Cortex of kidney (tissue), 1 donor: Measurements from ENCODE around the gene ADAMTSL3.

ENCODE experiments used
- DNase-seq: peaks from one replicate; lab custom pipeline; 2025; lab: John Stamatoyannopoulos, UW

The ADAMTSL3 gene

DNA sequence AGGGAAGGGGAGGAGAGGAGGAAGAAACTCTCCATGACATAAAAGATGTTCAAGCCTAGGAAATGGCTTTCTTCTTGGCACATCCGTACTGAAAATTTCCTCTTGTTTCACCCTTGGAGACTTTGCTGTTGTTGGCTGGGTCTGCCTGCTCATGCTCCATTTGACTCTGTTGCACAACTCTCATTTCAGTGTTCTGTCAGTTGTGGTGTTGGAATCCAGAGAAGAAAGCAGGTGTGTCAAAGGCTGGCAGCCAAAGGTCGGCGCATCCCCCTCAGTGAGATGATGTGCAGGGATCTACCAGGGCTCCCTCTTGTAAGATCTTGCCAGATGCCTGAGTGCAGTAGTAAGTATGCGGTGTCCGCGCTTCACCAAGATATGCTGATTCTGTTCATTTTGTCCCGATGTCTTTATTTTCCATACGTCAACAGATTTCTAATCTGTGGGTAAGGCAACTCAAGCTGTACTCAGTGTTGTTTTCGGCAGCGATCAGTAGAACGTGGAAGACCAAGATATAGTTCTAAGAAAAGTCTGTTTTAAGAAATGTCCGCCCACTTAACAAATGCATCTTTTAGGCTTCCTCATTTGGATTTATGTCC, 316.5 kb downstream of the ADAMTSL3 start:
- DNase-seq: no peak

DNA sequence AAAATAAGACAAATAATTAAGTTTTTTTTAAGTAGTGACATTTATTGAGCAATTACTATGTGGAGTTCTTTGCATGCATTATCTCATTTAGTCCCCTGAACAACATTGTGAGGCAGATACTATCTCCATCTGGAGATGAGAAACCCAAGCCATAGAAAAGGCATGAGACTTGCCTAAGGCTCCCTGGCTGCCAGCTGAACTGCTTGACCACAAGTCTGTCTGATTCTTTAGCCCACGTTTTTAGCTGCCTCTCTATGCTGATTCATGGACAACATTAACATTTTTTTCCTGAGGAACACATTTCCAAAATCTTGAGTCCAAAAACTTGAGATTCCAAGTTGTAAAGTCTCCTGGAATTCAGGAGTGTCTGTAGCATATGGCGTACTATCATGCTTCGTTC, 318.1 kb downstream of the ADAMTSL3 start:
- no peak for DNase-seq

DNA sequence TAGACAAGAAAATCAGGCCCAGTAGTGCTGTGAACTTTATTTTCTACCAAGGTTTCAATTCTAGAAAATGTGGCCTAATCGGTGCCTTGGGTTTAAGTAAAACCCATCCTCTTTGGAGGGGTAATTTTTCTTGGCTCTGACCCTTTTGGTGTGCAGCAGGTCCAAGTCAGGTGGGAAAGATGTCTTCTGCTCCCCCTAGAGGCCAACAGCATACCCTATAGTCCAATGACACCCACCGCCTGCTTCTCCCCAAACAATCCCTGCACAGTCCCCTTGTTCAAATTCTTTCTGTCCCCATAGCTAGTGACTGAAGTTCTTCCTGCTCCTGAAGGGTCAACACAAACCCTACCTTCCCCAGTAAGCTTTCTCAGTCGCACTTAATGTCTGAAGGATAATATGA, 319.9 kb downstream of the ADAMTSL3 start:
- DNase-seq: no peak

DNA sequence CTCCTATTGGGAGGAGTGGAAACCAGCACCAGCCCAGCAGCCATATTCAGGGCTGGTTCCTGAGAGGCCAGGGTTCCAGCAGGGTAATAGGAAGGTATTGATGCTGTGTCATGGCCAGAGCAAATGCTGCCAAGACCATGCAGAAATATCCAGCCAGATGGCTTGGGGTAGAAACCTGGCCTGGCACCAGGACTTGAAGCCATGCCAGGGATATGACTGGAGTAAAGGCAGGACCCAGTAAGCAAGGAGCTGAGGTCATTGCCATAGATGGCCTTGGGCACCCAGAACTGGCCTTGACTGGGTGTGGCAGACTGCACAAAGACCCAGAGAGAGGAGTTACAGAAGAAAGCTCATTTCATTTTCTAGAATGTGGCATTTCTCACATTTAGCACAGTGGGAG, 324.1 kb downstream of the ADAMTSL3 start:
- no peak for DNase-seq

DNA sequence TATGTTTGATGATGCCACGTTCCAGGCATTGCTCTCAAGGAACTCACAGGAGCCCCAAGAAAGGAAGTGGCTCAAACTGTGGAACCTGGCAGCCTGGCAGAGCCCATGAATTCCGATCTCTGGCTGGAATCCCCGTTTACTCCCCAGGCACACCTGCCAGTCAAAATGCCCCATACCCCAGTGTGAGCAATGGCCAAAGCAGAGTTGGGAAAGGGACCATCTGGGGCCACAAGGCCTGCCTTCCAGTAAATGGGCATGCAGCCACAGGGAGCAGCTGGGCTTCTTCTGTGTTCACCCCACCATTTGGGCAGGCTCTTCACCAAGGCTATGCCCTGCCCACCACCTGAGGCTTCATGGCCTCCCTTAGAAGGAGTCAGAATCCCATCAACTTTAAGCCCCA, 324.7 kb downstream of the ADAMTSL3 start:
- DNase-seq: no peak

DNA sequence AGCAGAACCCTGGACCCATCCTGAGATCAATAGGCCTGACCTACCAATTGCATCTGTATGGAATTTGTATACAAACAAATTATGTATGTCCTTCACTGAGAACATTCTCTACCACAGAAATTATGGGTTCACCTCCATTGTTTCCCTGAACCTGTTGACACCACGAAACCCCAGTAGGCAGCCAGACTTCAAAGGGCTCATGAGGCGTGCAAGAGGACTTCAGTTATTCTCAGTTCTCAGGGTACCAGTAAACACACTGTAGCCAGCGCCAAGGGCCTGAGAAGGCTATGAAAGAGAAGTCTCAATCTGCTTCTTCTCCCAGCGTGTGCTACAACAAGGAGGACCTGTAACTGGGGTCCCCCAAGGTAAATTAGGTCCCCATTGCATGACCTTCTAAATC, 326.7 kb downstream of the ADAMTSL3 start:
- no peak for DNase-seq

DNA sequence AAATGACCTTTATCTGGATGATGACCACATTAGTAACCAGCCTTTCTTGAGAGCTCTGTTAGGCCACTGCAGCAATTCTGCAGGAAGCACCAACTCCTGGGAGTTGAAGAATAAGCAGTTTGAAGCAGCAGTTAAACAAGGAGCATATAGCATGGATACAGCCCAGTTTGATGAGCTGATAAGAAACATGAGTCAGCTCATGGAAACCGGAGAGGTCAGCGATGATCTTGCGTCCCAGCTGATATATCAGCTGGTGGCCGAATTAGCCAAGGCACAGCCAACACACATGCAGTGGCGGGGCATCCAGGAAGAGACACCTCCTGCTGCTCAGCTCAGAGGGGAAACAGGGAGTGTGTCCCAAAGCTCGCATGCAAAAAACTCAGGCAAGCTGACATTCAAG, 328.8 kb downstream of the ADAMTSL3 start:
- DNase-seq: no peak

DNA sequence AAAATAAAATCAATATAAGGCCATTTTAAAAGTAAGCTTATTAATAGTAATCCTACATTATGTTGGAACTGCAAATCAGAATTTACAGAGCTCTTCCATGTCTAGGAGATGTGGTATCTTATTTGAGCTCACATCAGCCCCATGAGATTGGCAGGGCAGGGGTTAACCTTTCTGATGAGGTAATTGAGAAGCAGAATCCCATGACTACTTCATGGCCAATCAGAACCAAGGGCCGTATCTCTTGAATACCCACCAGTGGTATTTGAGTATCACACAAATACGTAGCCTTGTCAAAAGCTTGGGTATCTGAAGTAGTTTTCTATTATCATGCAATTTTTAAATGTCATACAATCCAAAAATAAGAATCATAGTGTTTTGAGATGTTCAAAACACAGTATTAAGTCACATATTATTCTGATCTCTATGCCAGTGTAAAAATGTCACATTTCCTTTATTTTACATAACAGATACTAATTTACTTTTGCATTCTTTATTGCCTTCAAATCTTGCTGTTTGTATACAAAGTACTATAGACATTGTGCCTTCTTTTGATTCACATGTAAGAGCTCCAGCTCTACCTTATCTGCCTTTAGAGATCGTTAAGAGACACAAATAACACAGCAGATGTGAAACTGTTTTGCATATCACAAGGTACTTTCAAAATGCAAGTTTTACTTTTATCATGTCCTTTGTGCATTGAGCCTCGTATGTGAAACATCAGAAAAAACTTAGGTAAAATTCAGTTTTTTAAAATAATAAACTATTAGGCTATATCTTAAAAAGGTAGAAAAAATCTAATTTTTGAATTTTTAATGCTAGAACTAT, 329.9 kb downstream of the ADAMTSL3 start:
- DNase-seq: no peak

DNA sequence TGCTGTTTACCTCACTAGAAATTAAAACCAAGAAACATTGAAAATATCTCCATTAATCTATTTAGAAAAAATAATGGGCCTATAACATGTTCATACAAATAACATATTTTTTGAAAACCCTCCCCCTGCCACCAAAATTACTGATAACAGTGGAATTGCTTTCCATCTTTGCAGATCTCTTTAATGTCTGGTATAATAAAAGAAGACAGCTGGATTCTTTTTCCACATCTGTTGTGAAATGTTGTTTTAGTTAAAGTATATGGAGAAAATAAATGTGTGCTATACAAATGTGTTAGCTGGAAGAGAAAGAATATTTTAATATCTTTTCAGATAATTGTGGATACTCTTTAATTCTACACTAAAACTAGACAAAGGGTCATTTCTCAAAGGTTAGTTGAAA, 330.7 kb downstream of the ADAMTSL3 start:
- no peak for DNase-seq

DNA sequence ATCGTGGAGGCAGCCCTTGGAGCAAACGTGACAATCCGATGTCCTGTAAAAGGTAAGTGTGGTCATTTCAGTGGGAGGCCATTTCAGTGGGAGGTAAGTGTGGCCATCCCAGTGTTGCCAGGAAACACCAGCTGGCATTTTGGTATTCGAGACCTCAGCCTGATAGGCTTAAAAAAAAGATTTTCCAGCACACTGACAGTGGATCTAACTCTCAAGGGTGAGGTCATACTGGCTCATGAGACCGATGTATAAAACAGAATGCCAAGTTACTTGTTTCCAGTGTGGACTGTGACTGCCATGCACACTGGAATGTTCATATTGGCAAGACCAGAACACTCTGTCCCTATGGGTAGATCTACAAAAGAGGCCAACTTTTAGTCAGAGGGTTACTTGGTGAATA, 337.2 kb downstream of the ADAMTSL3 start:
- no peak for DNase-seq

DNA sequence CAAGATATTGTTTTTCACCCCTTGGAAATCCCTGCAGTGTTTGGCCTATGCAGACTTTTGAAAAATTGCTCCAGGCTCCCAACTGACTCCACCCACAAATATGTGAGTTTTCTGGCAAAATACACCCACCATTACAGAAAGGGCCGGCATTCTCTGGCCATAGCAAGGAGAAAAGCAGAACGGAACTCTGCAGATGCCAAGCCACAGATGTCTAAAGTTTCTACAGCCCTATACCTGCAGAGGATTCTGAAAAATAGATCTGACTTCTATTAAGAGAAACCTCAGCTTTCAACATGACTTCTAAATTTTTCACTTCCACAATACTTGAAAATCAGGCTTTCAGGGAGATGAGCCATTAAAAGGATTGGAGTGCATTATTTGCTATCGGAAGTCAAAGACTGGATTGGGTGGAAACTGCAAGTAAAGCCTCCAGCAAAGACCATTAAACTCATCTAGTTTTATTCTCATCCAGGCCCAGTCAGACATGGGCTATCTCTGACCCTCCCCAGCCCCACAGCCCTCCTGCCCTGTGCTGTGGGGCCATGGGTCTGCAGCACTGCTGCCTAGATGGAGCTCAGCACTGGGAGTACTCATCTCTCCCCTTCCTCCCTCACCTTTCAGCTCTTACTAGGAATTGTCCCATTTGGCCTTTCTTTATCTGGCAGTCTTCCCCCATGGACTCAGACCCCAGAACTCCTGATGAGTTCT, 338.6 kb downstream of the ADAMTSL3 start:
- no peak for DNase-seq

DNA sequence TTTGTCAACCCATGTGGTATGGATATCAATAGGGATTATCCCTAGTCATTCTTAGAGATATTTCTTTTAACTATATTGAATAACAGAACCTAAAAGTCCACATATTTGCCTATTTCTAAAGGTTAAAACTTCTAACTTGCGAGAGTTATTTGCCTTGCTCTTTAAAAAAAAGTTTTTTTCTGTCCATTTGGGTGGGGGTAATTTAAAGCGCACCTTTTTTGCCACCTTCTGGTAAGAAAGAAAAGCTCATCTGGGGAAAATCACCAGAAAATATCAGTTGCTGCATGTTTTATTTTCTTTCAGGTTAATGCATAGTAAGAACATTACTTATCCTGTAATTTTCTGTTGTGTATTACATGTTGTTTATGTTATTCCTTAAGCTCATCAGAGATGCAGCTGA, 339.7 kb downstream of the ADAMTSL3 start:
- no peak for DNase-seq

DNA sequence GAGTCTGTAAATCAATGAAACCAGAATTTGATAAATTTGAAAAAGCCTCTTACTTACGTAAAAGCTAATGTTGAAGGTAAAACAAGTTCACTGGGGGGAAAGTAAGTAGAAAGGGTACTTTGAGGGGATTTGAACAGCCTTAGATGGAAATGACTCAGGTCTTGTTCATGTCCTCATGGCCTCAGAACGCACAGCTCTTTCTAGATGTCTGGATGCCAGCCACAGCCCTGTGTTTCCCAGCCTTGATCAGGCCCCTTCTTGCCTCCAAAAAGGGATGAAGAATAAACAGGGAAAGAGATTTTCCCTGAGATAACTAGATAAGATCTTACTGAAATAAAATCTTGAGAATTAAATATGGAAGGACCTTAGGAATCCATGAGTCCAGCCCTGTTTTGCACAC, 344.6 kb downstream of the ADAMTSL3 start:
- no peak for DNase-seq

DNA sequence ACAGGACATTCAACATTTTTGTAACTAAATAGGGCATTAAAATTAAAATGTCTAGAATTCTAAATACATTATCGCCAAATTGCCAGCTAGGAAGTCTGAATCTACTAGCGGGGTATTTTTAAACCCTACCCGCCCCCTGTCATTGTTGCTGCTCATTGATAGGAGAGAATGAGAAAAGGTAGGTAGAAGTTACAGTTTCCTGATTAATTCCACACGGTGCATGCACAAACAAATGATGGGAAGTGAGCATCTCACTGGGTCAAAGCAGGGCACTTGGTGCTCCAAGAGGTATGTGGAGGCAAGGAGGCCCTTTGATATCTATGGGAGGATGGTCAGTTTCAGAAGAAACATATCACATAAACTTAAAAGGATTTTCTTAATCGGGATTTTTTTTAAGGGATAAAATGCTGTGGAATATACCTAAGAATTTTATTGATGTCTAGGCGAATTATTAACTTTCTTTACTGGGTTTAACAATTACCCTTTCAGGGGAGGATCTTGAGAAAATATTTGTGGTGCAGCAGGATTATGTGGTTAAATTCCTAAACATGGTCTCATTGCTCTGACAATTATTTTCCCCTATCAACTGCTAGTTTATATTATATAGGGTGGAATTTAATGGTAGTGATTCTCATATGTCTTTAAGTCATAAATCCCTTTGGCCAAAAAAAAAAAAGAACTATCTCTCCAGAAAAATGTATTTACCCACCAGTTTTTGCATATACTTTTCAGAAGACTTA, 345.6 kb downstream of the ADAMTSL3 start:
- no peak for DNase-seq

DNA sequence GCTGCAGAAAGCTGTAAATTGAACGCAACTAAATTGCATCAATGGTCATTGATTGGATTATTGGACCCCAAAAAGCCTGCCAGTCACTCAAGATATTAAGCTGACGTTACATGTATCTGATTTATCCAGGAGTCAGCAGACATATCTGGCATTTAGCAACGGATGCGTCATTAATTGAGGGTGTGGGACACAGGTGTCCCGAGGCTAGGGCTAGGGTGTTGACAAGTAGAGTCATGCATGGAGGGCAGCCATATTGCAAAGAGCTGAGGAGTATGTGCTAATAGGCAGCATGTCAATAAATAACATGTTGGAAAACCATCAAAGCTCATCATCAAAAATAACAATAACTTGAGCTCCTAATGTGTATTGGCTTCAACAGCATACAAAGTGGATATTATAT, 347.1 kb downstream of the ADAMTSL3 start:
- no peak for DNase-seq

DNA sequence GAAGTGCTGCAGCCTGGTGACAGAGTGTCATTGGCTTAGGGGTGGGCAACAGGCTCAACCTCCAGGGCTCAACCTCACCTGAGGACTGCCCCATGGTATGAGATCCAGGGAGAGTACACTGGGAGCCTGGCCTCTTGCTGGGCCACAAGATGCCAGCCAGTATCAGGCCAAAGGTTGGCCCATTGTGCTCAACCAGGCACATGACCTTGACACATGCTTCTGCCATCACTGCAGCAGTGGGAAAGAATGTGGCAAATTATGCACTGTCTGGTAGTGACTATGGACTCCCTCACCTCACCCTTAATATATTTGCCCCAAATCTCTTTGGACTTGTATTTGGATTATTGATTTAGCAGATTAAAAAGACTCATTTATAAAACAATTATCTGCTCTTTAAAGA, 347.7 kb downstream of the ADAMTSL3 start:
- DNase-seq: no peak

DNA sequence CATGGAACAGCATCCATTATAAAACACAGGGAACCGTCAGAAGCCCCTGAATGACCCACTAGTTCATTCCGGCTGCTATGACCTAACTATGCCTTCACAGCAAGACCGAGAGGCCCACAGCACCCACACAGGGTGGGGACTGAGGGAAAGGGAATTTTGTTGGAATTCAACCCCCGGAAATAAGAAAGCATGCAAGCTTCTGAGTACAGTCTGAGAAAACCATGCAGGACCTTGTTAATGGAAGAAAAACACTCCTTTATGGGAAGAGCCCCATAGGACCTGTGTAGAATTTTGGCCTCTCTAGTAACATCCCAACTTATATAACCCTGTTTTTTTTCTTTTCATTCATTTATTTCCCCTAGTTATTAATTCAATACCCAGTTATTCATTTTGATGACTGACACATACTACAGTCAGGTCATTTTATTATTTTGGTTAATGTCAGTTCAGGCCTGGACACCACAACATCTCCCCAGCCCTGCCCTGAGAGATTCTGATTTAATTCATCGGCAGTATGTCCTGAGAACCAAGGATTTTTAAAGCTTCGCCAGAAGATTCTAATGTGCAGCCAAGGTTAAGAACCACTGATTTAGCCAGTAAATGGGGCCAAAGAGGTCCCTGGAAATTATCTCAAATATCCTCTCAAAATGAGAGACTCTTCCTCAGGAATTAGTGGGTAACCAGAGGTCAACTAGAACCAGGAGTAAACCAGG, 350.0 kb downstream of the ADAMTSL3 start:
- DNase-seq: no peak

DNA sequence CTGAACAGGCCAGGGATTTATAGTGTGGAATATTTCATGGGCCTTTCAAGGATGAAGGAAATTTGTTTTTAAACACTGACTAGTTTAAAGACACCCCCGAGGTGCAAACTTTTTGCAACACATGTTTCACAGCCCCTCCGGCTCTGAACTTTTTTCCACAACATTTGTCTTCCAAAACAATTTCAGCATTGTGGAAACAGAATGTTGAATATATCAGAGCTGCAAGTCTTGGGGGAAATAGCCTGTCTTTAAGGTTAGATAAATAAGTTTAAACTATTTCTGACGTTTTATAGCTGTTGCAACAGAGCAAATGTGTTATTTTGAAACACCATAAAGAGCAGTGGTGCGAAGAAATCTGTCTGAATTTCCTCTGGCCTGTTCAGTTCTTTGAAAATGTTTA, 352.5 kb downstream of the ADAMTSL3 start:
- DNase-seq: no peak

DNA sequence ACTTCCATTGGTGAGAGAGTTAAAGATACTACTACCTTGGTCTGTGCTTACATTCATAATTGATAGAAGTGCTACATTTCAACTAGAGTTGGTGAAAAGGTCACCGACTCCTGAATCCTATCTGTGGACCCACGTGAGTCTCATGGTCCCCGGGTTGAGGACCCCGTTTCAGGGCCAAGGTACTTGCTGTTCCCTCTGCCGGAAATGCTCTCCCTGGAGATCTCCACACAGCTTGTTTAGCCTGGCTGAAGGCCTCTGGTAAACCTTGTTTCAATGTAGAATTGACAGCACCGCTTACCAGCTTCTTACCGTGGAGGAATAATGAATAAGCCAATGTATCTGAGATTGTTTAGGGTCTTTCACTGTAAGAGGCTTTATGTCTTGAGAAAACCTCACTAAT, 355.7 kb downstream of the ADAMTSL3 start:
- no peak for DNase-seq

DNA sequence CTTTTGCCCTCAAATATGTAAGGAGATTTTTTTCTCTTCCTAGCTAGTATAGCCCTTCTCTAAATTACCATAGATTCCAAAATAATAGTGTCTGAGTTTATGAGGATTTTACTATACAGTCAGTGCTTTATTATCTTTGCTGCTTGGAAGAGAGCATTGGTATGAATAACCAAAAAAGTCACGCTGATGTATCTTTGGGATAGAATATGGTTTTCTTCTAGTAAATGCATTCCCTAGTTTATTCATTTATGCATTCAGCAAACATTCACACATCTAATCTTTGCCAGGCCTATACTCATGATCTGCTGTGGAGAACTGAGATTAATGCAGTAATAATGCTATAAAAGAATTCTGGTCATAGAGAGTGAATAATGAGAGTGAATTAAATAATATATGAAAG, 356.3 kb downstream of the ADAMTSL3 start:
- no peak for DNase-seq

DNA sequence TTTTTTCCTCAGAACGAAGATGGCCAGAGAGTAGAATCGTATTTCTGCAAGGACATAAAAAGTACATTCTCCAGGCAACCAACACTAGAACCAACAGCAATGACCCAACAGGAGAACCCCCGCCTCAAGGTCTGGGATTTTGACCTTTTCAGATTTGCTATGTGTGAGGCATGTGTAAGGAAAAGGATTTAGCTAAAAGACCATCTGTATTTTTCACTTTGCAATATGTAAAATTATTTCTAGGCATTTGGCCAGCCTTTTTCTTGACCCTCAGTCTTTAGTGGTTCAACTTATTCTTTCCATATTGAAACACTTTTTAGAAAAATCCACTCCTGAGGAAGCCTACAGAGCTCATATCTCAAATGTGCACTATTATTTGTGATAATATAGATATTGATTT, 362.4 kb downstream of the ADAMTSL3 start:
- no peak for DNase-seq

DNA sequence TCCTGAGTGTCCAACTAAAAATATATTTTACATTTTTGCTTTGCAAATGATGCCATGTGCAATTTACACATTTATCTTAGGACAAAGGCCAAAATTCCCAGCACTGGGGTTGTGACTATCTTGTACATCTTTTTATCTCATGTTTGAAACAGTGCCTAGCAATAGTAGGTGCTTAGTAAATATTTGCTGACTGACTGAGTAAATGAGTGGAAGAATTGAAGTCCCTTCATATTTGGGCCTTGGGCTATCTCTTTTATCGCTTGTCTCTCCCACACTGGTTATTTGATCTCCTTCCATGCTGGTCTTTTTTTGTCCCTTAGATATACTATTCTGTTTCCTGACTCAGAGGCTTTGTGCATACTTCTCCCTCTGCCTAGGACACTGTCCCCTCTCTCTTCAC, 368.6 kb downstream of the ADAMTSL3 start:
- no peak for DNase-seq
